HG02571 (cell line): ENCODE measurements around the gene GID4.

Experiments
- ATAC-seq: cut with Tn5 transposase; IDR thresholded peaks from one replicate; pipeline ENCODE4 v1.9.1; 2021; ENCODE audit warnings: mild to moderate bottlenecking, moderate library complexity; ENCODE audit not compliant: unreplicated experiment

The GID4 gene

GRCh38 chr17:18099516-18099915 is 60.3 kb downstream of the GID4 start:
- no peak for ATAC-seq

- no peak for ATAC-seq
Measured at GRCh38 chr17:18100616-18101015, 61.4 kb downstream of the GID4 start.

DNA sequence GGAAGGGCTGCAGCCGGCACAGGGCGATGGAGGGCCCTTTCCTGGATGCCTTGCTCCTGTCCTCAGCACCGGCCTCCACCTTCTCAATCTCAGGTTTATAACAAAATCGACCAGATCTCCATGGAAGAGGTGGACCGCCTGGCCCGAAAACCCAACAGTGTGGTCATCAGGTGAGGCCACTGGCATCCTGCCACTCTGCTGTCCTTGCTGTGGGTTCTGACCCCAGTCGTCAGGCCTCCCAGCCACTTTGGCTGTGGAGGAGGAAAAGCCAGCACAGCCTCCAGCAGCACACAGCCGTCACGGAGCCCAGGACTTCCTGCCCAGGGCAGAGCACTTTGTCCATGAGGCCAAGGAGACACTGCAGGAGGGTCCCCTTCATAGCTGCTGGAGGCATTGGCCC is 62.6 kb downstream of the GID4 start:
- ATAC-seq: no peak

DNA sequence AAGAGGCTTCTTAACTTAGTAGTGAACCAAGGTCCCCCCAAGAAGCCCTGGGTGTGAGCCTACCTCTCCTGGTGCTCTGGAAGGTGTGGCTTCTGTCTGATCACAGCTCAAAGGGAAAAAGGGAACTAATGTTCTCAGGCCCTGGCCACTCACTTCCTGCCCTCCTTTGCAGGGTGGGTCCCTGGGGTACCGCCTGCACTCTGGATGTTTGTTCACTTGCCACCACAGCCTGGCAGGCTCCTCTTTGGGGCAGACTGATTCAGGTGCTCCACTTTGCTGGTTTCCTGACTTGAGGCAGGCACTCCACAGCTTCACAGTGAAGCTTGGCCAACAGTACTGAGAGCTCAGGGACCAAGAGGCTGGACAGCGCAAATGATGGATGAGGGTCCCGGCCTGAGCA is 63.4 kb downstream of the GID4 start:
- ATAC-seq: no peak

DNA sequence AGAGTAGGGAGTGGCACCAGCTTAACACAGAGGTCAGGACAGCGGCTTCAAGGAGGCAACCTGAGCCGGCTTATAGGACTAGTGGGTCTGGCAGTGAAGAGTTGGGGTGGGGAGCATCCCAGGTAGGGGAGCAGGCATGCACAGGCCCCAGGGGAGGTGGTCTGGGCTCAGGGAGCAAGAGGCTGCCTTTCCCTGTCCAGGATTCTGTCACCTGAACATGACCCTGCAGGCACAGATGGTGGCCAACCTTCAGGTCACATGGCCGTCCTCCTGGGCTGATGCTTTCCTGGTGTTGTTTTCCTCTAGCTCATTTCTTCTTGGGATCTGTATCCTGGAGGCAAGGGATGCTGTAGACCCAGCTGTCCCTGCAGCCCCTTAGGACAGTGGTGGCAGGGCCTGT is 65.8 kb downstream of the GID4 start:
- ATAC-seq: no peak

DNA sequence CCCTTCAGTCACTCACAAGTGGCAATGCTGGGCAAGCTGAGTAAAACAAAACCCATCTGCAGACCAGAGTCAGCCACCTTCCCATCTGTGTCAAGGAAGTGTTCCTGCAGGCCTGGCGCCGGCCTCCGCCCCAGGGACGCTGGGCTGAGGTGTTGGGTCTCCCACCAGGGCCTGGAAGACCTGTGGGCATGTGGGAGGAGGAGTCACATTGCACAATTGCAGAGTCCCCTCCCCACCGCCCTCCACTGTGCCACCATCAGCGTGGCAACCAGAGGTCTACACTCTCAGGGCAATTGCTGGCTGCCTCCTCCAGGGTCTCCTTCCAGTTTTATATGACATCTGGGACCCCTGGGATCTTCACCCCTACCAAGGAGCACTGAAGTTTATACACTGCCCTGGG is 66.4 kb downstream of the GID4 start:
- ATAC-seq: no peak

- ATAC-seq: no peak
Measured at GRCh38 chr17:18106211-18106610, 67.0 kb downstream of the GID4 start.

DNA sequence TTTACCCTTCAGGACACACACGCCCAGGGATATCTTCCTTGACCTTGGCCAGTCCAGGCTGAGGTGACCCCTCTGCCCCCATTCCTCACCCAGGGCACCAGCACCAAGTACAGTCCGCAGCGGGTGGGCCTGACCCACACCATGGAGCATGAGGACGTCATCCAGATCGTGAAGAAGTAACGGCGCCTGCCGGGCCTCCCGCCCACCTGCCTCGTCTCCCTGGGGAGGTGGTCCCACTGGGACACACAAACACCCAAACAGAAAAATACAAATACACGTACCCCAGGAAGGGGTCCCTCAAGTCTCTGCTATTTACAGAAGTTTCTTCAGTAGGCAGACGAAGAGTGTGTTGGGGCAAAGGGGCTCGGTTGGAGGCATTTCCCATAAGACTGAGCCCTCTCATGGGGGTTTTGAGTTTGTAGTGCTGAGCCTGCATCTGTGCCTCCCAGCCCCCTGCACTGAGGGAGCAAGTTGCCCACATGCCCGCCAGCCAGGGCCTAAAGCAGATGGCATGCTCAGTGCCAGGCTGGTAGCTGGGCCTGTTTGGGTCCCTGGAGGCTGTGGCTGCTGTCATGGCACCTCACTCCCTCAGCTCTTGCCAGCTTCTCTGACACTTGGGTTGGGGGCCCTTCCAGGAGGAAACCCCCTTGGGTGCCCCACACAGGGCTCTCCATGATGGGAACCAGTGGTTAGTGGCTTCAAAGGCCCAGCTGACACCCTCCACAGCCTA is 68.0 kb downstream of the GID4 start:
- no peak for ATAC-seq

DNA sequence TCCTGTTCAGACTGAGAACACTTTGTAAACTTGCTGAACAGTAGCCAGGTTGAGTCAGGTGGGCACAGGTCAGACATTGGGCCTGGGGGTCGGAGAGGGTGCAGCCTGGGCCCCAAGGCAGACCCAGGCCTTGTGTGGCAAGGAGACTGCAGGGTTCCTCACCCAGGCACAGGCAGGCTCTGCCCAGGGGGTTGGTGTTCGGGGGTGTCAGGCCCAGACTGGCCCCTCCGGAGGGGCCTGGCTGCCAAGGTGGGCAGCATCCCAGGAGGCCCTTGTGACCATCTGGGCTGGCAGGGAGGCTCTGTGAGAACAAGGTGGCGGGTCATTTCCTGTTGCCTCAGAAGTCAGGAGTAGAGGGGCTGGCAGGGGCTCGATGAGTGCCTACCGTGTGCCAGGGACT is 68.8 kb downstream of the GID4 start:
- no peak for ATAC-seq

DNA sequence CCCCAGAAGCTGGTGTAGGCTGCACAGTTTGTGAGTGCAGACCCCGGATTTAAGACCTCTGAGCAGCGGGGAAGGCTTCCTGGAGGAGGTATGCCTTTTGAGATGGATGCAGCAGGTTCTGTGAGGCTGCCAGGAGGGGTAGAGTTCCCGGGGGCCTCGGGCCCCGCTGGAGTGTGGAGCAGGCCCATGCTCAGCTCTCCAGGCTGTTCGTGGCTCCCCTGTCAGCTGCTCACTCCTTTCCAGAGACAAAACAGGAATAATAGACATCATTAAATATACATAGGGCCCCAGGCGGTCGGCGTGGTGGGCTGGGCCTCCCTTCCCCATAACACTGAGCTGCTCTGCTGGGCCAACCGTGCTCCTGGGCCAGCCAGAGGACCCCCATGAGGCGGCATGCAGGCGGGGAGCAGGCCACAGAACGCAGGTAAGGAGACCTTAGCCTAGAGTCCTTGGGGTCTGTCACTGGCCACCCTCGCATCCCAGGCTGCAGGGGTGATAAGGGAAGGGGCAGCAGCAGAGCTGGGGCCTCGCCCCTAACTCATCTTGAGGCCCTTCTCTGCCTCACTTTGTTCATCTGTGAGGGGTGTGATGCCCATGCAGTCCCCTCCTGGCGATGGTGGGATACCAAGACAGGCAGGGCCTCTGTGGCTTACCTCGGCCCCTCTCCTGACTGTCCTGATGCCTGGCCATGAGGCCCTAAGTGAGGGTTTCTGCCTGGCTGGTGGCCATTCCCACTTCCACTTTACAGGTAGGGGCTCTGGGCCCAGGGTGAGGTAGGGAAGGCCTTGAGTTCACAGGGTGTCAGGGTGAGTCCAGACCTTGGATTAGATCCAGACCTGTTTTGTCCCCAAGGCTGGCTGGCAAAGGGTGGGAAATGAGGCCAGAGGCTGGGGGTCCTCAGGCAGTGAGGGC is 69.4 kb downstream of the GID4 start, which contains the start of gene MYO15A:
TSS of gene MYO15A (plus strand) at position 356 of the 912 bp plus-strand sequence. CDS start 10,045 bp downstream, outside the sequence.
- ATAC-seq: no peak

DNA sequence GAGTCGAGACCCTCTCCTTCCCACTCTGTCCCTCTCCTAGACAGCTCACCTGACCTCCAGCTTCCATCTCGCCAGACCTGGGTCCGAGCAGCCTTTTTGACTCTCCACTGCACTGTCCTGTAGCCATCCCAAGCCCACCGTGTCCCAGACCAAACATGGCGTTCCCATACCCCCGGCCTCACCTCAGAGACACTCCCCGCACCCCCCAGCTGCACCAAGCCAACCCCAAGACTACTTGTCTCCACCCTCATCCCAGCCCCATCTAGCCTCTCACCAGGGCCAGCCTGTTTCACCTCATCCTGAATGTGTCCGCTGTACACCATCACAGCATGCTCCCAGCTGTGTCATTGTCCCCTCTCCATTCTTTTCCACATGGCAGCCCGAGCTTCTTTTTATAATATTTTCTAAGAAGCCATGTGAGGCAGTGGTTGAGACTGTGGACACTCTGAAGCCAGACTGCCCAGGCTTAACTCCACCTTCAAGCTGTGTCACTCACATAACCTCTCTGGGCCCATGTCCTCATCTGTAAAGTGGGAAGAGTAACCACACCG is 70.8 kb downstream of the GID4 start:
- no peak for ATAC-seq

DNA sequence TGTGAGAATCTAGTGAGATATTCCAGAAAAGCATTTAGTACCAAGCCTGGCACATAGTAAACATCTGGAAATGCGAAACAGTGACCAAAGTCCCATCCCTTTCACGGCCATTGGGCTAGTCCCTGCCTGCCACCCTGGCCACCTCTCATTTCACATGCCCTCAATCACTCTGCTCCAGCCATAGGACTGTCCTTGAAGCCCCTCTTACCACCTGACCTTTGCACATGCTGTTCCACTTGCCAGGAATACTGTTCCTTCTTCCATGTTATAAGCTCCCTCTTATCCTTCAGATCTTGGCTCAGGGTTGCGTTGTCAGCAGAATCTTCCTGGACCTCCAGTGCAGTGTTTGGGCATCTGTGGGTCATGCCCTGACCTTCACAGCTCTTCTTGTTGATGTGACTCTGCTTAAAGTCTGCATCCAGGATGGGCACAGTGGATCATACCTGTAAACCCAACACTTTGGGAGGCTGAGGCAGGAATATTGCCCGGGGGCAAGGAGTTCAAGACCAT is 71.5 kb downstream of the GID4 start:
- no peak for ATAC-seq

- ATAC-seq: no peak
Measured at GRCh38 chr17:18111330-18111971, 72.2 kb downstream of the GID4 start.

DNA sequence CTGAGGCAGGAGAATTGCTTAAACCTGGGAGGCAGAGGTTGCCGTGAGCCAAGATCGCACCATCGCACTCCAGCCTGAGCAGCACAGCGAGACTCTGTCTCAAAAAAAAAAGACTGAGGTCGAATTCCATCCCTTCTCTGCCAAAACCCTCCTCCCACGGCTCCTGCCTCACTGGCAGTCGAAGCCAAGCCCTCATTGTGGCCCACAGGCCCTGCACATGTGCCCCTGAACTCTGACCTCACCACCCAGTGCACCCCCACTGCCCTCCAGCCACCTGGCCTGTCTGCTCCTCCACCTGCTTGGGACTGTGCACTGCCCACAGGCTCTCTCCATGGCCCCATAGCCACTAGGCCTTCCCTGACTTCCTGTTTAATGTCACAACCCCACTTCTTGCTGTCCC is 76.3 kb downstream of the GID4 start:
- no peak for ATAC-seq

- ATAC-seq: no peak
Measured at GRCh38 chr17:18116078-18116477, 76.9 kb downstream of the GID4 start.

GRCh38 chr17:18117533-18117932 is 78.3 kb downstream of the GID4 start:
- ATAC-seq: no peak
